GM10266 (cell line): ENCODE data around the gene SLC22A31.

Experiments
- DNase-seq: peaks from one replicate; pipeline ENCODE4 v3.0.0; 2012; ENCODE audit errors: extremely low spot score
- CTCF ChIP-seq: IDR thresholded peaks from 2 replicates; pipeline ENCODE4 v1.5.1; 2012; ENCODE audit warnings: mild to moderate bottlenecking, low read depth; ENCODE audit not compliant: control insufficient read depth, insufficient read depth; ENCODE audit errors: missing control alignments

Gene SLC22A31

GRCh38 chr16:89201439-89202377 is 1.4 kb upstream of the SLC22A31 start:
- no peak for TF ChIP-seq CTCF
- peak; percentile 91 for DNase-seq

- DNase-seq = no peak
- no peak for TF ChIP-seq CTCF
Observed at GRCh38 chr16:89200850-89201411, 594 bp upstream of the SLC22A31 start.

DNA sequence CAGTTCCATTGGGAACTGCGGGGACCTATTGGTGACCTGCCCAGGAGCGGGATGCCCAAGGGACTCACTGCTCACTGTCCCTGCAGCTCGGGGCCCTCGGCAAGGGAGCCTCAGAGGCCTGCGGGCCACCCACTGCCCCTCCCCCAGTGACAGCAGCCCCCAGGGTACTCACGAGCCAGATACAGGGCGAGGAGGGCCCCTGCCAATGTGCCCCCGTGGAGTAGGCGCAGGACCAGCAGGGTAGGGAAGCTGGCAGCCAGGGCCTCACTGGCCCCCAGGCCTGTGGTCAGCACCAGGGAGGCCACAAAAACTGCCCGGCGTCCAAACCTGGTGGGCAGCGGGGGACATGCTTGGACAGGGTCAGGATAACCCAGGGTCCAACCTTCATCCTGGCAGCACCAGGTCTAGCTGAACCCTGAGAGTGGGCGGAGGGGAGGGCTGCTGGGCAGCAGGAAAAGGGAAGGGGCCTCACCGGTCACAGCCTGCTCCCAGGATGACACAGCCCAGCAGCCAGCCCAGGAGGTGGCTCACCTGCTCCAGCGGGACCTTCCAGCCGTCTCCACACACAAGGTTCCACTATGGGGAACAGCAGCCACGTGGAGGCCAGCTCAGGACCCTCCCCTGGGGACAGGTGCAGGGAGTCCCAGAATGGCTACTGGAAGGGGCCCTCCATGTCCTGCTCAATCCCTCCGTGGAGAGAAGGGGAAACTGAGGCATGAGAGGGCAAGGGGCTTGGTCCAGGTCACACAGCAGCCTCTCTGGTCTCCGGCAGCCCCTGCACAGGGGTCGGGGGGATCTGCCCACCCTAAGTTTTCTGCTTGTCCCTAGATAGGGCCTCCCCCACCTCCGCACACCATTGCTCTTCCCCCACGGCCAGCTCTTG is 855 bp downstream of the SLC22A31 start:
- DNase-seq = no peak
- no peak for TF ChIP-seq CTCF

GRCh38 chr16:89198417-89199240 is 1.7 kb downstream of the SLC22A31 start:
- no peak for TF ChIP-seq CTCF
- no peak for DNase-seq

GRCh38 chr16:89197633-89198416 is 2.5 kb downstream of the SLC22A31 start:
- TF ChIP-seq CTCF = no peak
- no peak for DNase-seq

DNA sequence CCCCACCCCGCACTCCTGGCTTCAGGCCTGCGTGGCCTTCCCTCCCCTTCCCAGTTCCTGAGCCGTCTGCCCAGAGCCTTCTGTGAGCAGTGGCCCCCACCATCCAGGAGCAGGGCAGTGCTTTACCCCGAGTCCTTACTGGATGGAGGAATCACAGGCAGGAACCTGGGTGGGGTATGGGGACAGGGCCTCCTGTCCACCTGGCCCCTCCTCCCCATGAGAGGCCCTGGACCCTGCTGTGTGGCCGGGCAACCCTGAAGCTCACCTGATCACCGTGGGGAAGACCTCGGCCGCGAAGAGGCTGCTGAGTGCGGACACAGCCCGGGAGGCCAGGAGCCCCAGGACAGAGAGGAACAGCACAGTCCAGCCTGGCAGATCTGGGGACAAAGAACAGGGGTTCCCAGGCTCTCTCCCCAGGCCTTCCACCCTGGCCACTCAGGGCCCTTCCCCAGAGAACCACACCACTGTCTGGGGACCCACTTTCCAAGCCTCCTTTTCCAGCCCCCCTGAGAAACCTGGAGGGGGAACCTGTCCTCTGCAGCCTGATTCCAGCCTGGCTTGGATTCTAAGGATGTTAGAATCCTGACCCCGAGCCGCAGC is 3.2 kb downstream of the SLC22A31 start:
- DNase-seq = no peak
- TF ChIP-seq CTCF = no peak
